Mesendoderm (in vitro differentiated cells): ENCODE results near the gene CLCNKB.

ENCODE experiments used
- DNase-seq: peaks from one replicate; pipeline ENCODE4 v3.0.0; 2013
- H2AK5ac ChIP-seq: 2 replicates; pipeline ENCODE4 v1.6.1; 2013; ENCODE audit warnings: low read length, inconsistent platforms
- H2BK120ac ChIP-seq: 2 replicates; pipeline ENCODE4 v1.6.1; 2013; ENCODE audit warnings: low read depth, mild to moderate bottlenecking, low read length, moderate library complexity, mixed read lengths
- H2BK15ac ChIP-seq: replicated peaks from 2 replicates; pipeline ENCODE4 v1.6.1; 2013; ENCODE audit warnings: low read depth, mild to moderate bottlenecking, moderate library complexity
- H2BK5ac ChIP-seq: 2 replicates; pipeline ENCODE4 v1.6.1; 2013; ENCODE audit warnings: low read length, inconsistent platforms
- H3K18ac ChIP-seq: 2 replicates; pipeline ENCODE4 v1.6.1; 2013; ENCODE audit warnings: mild to moderate bottlenecking, low read length, mixed read lengths
- H3K23ac ChIP-seq: one replicate; pipeline ENCODE4 v1.6.1; 2013; ENCODE audit warnings: low read length
- H3K27ac ChIP-seq: 2 replicates; pipeline ENCODE4 v1.5.1; 2013; ENCODE audit warnings: low read depth, mild to moderate bottlenecking, inconsistent platforms, low read length, moderate library complexity
- H3K27me3 ChIP-seq: 2 replicates; pipeline ENCODE4 v1.6.1; 2013; ENCODE audit warnings: low read length, control low read depth, mild to moderate bottlenecking, inconsistent platforms; ENCODE audit not compliant: insufficient read depth, poor library complexity
- H3K36me3 ChIP-seq: 2 replicates; pipeline ENCODE4 v1.6.1; 2013; ENCODE audit warnings: low read length, inconsistent platforms; ENCODE audit not compliant: control insufficient read depth, insufficient read depth
- H3K4ac ChIP-seq: one replicate; pipeline ENCODE4 v1.6.1; 2013; ENCODE audit warnings: low read depth, mild to moderate bottlenecking, low read length, moderate library complexity
- H3K4me1 ChIP-seq: 2 replicates; pipeline ENCODE4 v1.6.1; 2013; ENCODE audit warnings: low read depth, low read length, inconsistent platforms; ENCODE audit not compliant: control insufficient read depth
- H3K4me2 ChIP-seq: 2 replicates; pipeline ENCODE4 v1.6.1; 2013; ENCODE audit warnings: low read length
- H3K4me3 ChIP-seq: 2 replicates; pipeline ENCODE4 v1.5.1; 2013; ENCODE audit warnings: mild to moderate bottlenecking, low read length
- H3K56ac ChIP-seq: one replicate; pipeline ENCODE4 v1.6.1; 2013; ENCODE audit warnings: low read length
- H3K79me1 ChIP-seq: 2 replicates; pipeline ENCODE4 v1.6.1; 2013; ENCODE audit warnings: low read length, inconsistent platforms
- H3K79me2 ChIP-seq: 2 replicates; pipeline ENCODE4 v1.6.1; 2013; ENCODE audit warnings: mild to moderate bottlenecking, low read length; ENCODE audit not compliant: control insufficient read depth, insufficient read depth
- H3K9ac ChIP-seq: 2 replicates; pipeline ENCODE4 v1.6.1; 2013; ENCODE audit warnings: low read length, inconsistent platforms
- H4K5ac ChIP-seq: one replicate; pipeline ENCODE4 v1.6.1; 2013; ENCODE audit warnings: low read length
- H4K8ac ChIP-seq: one replicate; pipeline ENCODE4 v1.6.1; 2013; ENCODE audit warnings: low read depth, mild to moderate bottlenecking, control low read depth, low read length, moderate library complexity
- WGBS: extraction: QIAGEN DNeasy Blood & Tissue Kit; methylation state at CpG from one replicate; pipeline ENCODE4 v1.1.7; 2013; ENCODE audit warnings: low lambda C conversion rate, missing lambda C conversion rate; ENCODE audit not compliant: insufficient coverage; ENCODE audit errors: extremely low coverage; 5-methylcytosine and 5-hydroxymethylcytosine counted together

The CLCNKB gene

DNA sequence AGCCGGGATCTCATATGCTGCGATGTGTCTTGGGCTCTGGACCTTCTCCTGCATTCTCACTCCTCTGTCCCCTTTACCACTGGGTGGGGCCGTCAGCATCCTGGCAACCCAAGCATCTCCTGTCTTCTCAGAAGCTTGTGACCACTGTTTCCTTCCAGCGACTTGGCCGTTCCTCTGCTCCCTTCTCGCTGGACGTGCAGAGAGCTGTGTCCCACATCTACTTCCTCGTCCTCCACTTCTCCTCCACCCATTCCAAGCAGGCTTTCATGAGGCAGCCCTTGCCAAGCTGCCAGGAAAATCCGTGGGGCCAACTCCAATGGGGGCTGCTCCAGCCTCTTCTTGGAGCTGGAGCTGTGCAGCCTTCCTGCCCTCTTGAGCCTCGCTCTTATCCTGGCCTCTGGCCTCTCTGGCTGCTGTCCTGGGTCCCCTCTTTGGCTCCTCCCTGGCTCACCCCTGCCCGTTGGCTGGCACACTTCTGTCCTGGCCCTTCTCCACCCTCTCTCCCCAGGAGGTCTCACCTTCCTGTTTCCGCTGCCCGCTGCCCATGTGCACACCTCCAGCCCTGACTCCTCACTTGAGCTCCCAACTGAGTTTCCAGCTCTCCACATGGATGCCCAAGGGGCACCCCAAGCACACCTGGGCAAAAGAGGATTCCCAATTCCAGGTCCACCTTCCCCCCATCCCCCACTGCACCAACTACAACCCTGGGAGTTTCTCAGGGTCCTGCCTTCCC is 21.1 kb downstream of the CLCNKB start:
- H3K9ac ChIP-seq: no peak overlapping the region

DNA sequence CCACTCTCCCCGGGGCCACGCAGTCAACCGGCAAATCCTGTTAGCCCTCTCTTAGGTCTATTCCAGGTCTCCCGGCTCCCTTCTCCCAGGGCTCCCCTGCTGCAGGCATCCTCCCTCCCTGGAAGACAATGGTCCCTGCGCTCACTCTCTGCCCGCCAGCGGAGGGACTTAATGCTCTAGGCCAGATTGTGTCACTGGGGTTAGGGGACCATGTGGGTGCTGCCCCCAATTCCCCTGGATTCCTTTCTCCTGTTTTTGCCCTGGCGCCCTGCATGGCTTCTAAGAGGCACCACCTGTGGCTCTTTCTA is 21.6 kb downstream of the CLCNKB start:
- Histone ChIP-seq H3K4me2 (no peak overlapping the region), H3K23ac (no peak overlapping the region), H3K79me1 (no peaks in the 10 kb centered on the region), H3K4me1 (no peaks in the 10 kb centered on the region), H2BK5ac (no peak overlapping the region), H3K18ac (no peak overlapping the region), H3K27me3 (no peaks in the 10 kb centered on the region), H4K8ac (no peak overlapping the region), H3K56ac (no peak overlapping the region), H2BK15ac (no peak overlapping the region), H3K79me2 (no peaks in the 10 kb centered on the region), H3K4ac (no peak overlapping the region), H3K27ac (no peak overlapping the region), H2AK5ac (no peak overlapping the region), H3K36me3 (no peaks in the 10 kb centered on the region), H2BK120ac (no peak overlapping the region), H3K4me3 (no peak overlapping the region), H4K5ac (no peak overlapping the region), H3K9ac (no peak overlapping the region)
- no peak for DNase-seq
- no CpG with 5 or more reads among the region's 8 CpGs for WGBS

More for the DNA sequence above, 21.1 kb downstream of the CLCNKB start:
- Histone ChIP-seq H4K5ac (no peak overlapping the region), H3K4me3 (no peak overlapping the region), H3K79me2 (no peaks in the 10 kb centered on the region), H3K4me1 (no peaks in the 10 kb centered on the region), H2BK15ac (no peak overlapping the region), H2BK120ac (no peak overlapping the region), H3K4me2 (no peak overlapping the region), H4K8ac (no peak overlapping the region), H3K36me3 (no peaks in the 10 kb centered on the region), H2BK5ac (no peak overlapping the region), H3K27me3 (no peaks in the 10 kb centered on the region), H3K4ac (no peak overlapping the region), H3K27ac (no peak overlapping the region), H3K23ac (no peak overlapping the region), H3K18ac (no peak overlapping the region), H3K56ac (no peak overlapping the region), H3K79me1 (no peaks in the 10 kb centered on the region), H2AK5ac (no peak overlapping the region)
- no CpG with 5 or more reads among the region's 13 CpGs for WGBS
- DNase-seq: no peak

DNA sequence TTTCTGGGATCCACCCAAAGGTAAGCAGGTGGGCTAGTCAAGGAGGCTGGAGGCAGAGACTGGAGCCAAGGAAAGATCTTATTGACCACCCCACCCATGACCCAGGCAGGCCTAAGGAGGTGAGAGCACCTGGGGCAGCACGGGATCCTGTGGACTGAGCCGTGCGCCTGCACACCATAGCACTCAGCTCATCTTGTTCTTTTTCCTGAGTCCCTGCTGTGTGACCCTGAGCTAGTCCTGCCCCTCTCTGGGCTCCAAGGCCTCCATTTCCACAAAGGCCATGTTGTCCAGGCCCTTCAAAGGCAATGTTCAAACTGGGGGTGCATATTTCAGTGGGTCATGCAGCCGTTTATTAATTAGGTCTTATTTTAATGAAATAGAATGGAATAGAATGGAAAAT is 22.7 kb downstream of the CLCNKB start:
- Histone ChIP-seq H3K23ac (no peak overlapping the region), H3K4me1 (no peaks in the 10 kb centered on the region), H3K36me3 (no peaks in the 10 kb centered on the region), H3K27me3 (no peaks in the 10 kb centered on the region), H2BK120ac (no peak overlapping the region), H3K4me3 (no peak overlapping the region), H3K4me2 (no peak overlapping the region), H4K8ac (no peak overlapping the region), H3K18ac (no peak overlapping the region), H3K79me2 (no peaks in the 10 kb centered on the region), H3K56ac (no peak overlapping the region), H2BK15ac (no peak overlapping the region), H2AK5ac (no peak overlapping the region), H3K27ac (no peak overlapping the region), H3K9ac (no peak overlapping the region), H3K79me1 (no peaks in the 10 kb centered on the region), H4K5ac (no peak overlapping the region), H3K4ac (no peak overlapping the region), H2BK5ac (no peak overlapping the region)
- no peak for DNase-seq
- WGBS: no CpG with 5 or more reads among the region's 4 CpGs

- H3K79me1 ChIP-seq: no peaks in the 10 kb centered on the region
- no peak overlapping the region for H3K27ac ChIP-seq
- H4K8ac ChIP-seq: no peak overlapping the region
- H3K27me3 ChIP-seq: no peaks in the 10 kb centered on the region
- no peak overlapping the region for H3K4ac ChIP-seq
- no peaks in the 10 kb centered on the region for H3K79me2 ChIP-seq
- H3K4me2 ChIP-seq: no peak overlapping the region
- no peak overlapping the region for H2AK5ac ChIP-seq
- no CpG with 5 or more reads among the region's 6 CpGs for WGBS
- H2BK5ac ChIP-seq: no peak overlapping the region
- H3K23ac ChIP-seq: no peak overlapping the region
- no peaks in the 10 kb centered on the region for H3K4me1 ChIP-seq
- no peak overlapping the region for H3K18ac ChIP-seq
- H4K5ac ChIP-seq: no peak overlapping the region
- peak; percentile 69 for DNase-seq
- H3K9ac ChIP-seq: no peak overlapping the region
- H2BK15ac ChIP-seq: no peak overlapping the region
- H3K4me3 ChIP-seq: no peak overlapping the region
- H3K36me3 ChIP-seq: no peaks in the 10 kb centered on the region
- no peak overlapping the region for H3K56ac ChIP-seq
- H2BK120ac ChIP-seq: no peak overlapping the region
These were observed 23.7 kb downstream of the CLCNKB start for GRCh38 chr1:16067127-16067768.

DNA sequence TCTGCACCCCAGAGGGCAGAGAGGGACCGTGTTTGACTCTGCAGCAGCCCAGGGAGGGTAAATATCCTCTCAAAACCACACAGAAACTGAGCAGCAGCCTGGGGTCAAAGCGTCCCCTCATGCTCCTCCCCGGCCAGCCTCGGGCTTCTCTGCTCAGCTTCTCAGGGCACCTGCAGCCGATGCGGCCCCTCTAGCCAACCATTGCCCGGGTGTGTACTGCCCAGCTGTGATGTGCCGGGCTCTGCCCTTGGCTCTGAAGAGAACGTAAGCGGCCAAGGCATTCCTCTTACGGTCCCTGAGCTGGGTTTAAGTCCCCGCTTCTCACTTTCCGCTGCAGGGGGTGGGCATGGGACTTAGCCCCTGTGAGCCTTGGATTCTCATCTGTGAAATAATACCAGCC is 24.4 kb downstream of the CLCNKB start:
- H3K56ac ChIP-seq: no peak overlapping the region
- no peaks in the 10 kb centered on the region for H3K79me1 ChIP-seq
- no peaks in the 10 kb centered on the region for H3K27me3 ChIP-seq
- no CpG with 5 or more reads among the region's 13 CpGs for WGBS
- no peak overlapping the region for H3K18ac ChIP-seq
- H2AK5ac ChIP-seq: no peak overlapping the region
- H3K4me1 ChIP-seq: no peaks in the 10 kb centered on the region
- no peak overlapping the region for H2BK15ac ChIP-seq
- H4K5ac ChIP-seq: no peak overlapping the region
- no peak overlapping the region for H3K9ac ChIP-seq
- H2BK120ac ChIP-seq: no peak overlapping the region
- no peak overlapping the region for H3K4ac ChIP-seq
- no peak overlapping the region for H4K8ac ChIP-seq
- no peak overlapping the region for H3K23ac ChIP-seq
- no peak overlapping the region for H2BK5ac ChIP-seq
- DNase-seq: no peak
- H3K36me3 ChIP-seq: no peaks in the 10 kb centered on the region
- H3K4me3 ChIP-seq: no peak overlapping the region
- no peak overlapping the region for H3K27ac ChIP-seq
- H3K4me2 ChIP-seq: no peak overlapping the region
- no peaks in the 10 kb centered on the region for H3K79me2 ChIP-seq
